ENCODE data around the gene POMT1.

DNA sequence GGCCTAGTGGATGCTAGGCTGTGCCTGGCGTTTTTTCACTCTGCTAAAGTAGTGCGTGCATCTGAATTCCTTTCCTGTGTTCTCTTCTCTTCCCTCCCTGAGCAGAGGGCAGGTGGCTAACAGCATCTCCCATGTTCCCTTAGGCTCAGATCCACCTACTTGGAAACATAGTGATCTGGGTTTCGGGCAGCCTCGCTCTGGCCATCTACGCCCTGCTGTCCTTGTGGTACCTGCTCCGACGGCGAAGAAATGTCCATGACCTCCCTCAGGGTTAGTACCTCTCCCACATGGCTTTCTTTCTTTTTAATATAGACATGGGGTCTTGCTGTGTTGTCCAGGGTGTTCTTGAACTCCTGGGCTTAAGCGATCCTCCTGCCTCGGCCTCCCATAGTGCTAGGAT is 18.5 kb downstream of the POMT1 start:
- TF ChIP-seq POLR2AphosphoS5 (IDR thresholded peaks at IDR 0.05; ENCODE audit: insufficient read depth, low read depth, low read length), result no peak
- TF ChIP-seq POLR2A (IDR thresholded peaks at IDR 0.05; ENCODE audit: low read depth, low read length), result no peak
- TF ChIP-seq, protein P1, sequence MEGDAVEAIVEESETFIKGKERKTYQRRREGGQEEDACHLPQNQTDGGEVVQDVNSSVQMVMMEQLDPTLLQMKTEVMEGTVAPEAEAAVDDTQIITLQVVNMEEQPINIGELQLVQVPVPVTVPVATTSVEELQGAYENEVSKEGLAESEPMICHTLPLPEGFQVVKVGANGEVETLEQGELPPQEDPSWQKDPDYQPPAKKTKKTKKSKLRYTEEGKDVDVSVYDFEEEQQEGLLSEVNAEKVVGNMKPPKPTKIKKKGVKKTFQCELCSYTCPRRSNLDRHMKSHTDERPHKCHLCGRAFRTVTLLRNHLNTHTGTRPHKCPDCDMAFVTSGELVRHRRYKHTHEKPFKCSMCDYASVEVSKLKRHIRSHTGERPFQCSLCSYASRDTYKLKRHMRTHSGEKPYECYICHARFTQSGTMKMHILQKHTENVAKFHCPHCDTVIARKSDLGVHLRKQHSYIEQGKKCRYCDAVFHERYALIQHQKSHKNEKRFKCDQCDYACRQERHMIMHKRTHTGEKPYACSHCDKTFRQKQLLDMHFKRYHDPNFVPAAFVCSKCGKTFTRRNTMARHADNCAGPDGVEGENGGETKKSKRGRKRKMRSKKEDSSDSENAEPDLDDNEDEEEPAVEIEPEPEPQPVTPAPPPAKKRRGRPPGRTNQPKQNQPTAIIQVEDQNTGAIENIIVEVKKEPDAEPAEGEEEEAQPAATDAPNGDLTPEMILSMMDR (IDR thresholded peaks at IDR 0.05; ENCODE audit: extremely low read depth in 1 of 2, insufficient read depth in 1 of 2, low read depth in 1 of 2, low read length in 2 of 2), result no peak
- TF ChIP-seq FOS (IDR thresholded peaks at IDR 0.05; ENCODE audit: borderline replicate concordance, insufficient read depth, low read length), result no peak
- TF ChIP-seq MYC (IDR thresholded peaks at IDR 0.05; ENCODE audit: low read depth, low read length), result no peak
- no peak for TF ChIP-seq EZH2 (IDR thresholded peaks at IDR 0.05; ENCODE audit: borderline replicate concordance, low read depth, low read length, severe bottlenecking)
- no peak for TF ChIP-seq JUN (IDR thresholded peaks at IDR 0.05; ENCODE audit: borderline replicate concordance, insufficient read depth, insufficient read length, low read depth)
